ENCODE measurements around the gene RRAS. TPM values are rescaled to one million over a fixed set of nuclear protein-coding genes. Genes with fewer than 3 reads are reported as not detected.

The RRAS gene
- total RNA-seq (100 to 1,000 TPM in 1 of 4 donors, 10 to 100 TPM in 3; 76.7 to 106 (median 85.3) TPM), polyA plus RNA-seq (153 TPM)
- long read RNA-seq, donor 1, transcript RRAS-201 (6 exons, 1,044 nt) = major isoform, 176 of 195 reads
- long read RNA-seq, donor 1, partial matches to known transcripts = 15 of 195 reads
- long read RNA-seq, donor 1, other reads (novel, unspliced or antisense) = 4 of 195 reads
- long read RNA-seq, donor 2, transcript RRAS-201 (6 exons, 1,044 nt) = major isoform, 98 of 111 reads
- long read RNA-seq, donor 2, partial matches to known transcripts = 12 of 111 reads
- long read RNA-seq, donor 2, other reads (novel, unspliced or antisense) = 1 of 111 reads
- long read RNA-seq, donor 3, partial matches to known transcripts = 0 of 5 reads
- long read RNA-seq, donor 3, other reads (novel, unspliced or antisense) = 3 of 5 reads
- long read RNA-seq, donor 4, transcript RRAS-201 (6 exons, 1,044 nt) = major isoform, 75 of 85 reads
- long read RNA-seq, donor 4, partial matches to known transcripts = 7 of 85 reads
- long read RNA-seq, donor 4, other reads (novel, unspliced or antisense) = 3 of 85 reads

- intact Hi-C loops (cut with DNase I) = no loop called here
- ATAC-seq = peak; percentile 79 to 82
- no peaks in the 10 kb centered on the region for H3K27me3 ChIP-seq (ENCODE audit: control insufficient read depth, insufficient read depth)
- peak; percentile 100 for DNase-seq
- H3K4me1 ChIP-seq (ENCODE audit: control insufficient read depth, insufficient read depth, low read length) = peaks cover 4% of the 10 kb centered on the region
- peak within 1 kb of the TSS; percentile 99 for H3K27ac ChIP-seq (ENCODE audit: low read length)
- peak within 1 kb of the TSS; percentile 73 for H3K4me3 ChIP-seq (ENCODE audit: low read length)
- WGBS = under 1% methylated on average over 51 of the region's 51 CpGs
- H3K9me3 ChIP-seq (ENCODE audit: control insufficient read depth, low read length) = no peaks in the 10 kb centered on the region
Measured at GRCh38 chr19:49640113-49640898, at the start of gene RRAS. RRAS (minus strand) TSS chr19:49640143; CDS start chr19:49640098, 45 bp downstream.

- peak within 1 kb of the TSS; percentile 32 for H3K27ac ChIP-seq (ENCODE audit: low read length)
- intact Hi-C loops (cut with DNase I) = loop anchor here in 2 of 4 donors (10.0 kb wide), 2 partner anchors 75 to 165 kb away; partner anchors contain the start of genes AP2A1 (in 1 of the 2), PTOV1 (in 1 of the 2) and TSKS (in 1 of the 2)
- no peaks in the 10 kb centered on the region for H3K9me3 ChIP-seq (ENCODE audit: control insufficient read depth, low read length)
- DNase-seq (peak in 2 of 3 donors; percentile 76 to 83), ATAC-seq (peak; percentile 13 to 34)
- H3K4me1 ChIP-seq (ENCODE audit: control insufficient read depth, insufficient read depth, low read length) = no peaks in the 10 kb centered on the region
- peak within 1 kb of the TSS; percentile 50 for H3K4me3 ChIP-seq (ENCODE audit: low read length)
- H3K27me3 ChIP-seq (ENCODE audit: control insufficient read depth, insufficient read depth) = no peaks in the 10 kb centered on the region
- 26% methylated on average over 54 of the region's 54 CpGs for WGBS
Measured at GRCh38 chr19:49689133-49690078, 49.5 kb upstream of the RRAS start, which contains the start of gene ADM5. ADM5 (plus strand) TSS chr19:49689594; CDS start chr19:49689838, 244 bp downstream.

- intact Hi-C loops (cut with DNase I) = loop anchor here in 2 of 4 donors (10.0 kb wide), 2 partner anchors 76 to 166 kb away; partner anchors contain the start of genes AP2A1 (in 1 of the 2), PTOV1 (in 1 of the 2) and TSKS (in 1 of the 2)
- Histone ChIP-seq H3K4me3 (ENCODE audit: low read length) (no peak overlapping the region), H3K4me1 (ENCODE audit: control insufficient read depth, insufficient read depth, low read length) (no peaks in the 10 kb centered on the region)
Measured at GRCh38 chr19:49688531-49689132, 48.7 kb upstream of the RRAS start.

GRCh38 chr19:49687566-49688316, 47.8 kb upstream of the RRAS start:
- Histone ChIP-seq H3K4me3 (ENCODE audit: low read length) (no peak overlapping the region), H3K4me1 (ENCODE audit: control insufficient read depth, insufficient read depth, low read length) (no peaks in the 10 kb centered on the region), H3K27me3 (ENCODE audit: control insufficient read depth, insufficient read depth) (no peaks in the 10 kb centered on the region), H3K27ac (ENCODE audit: low read length) (no peak overlapping the region), H3K9me3 (ENCODE audit: control insufficient read depth, low read length) (no peaks in the 10 kb centered on the region)
- ATAC-seq (no peak), DNase-seq (peak in 2 of 3 donors; percentile 55 to 69)
- WGBS = 56% methylated on average over 26 of the region's 26 CpGs
- intact Hi-C loops (cut with DNase I) = loop anchor here in 2 of 4 donors (10.0 kb wide), 2 partner anchors 77 to 167 kb away; partner anchors contain the start of genes AP2A1 (in 1 of the 2), PTOV1 (in 1 of the 2) and TSKS (in 1 of the 2)

More at GRCh38 chr19:49688531-49689132, 48.7 kb upstream of the RRAS start:
- ATAC-seq (no peak), DNase-seq (peak in 2 of 3 donors; percentile 37 to 40)
- 66% methylated on average over 12 of the region's 12 CpGs for WGBS
- peak overlapping the region; percentile 29 for H3K27ac ChIP-seq (ENCODE audit: low read length)
- no peaks in the 10 kb centered on the region for H3K27me3 ChIP-seq (ENCODE audit: control insufficient read depth, insufficient read depth)
- H3K9me3 ChIP-seq (ENCODE audit: control insufficient read depth, low read length) = no peaks in the 10 kb centered on the region

GRCh38 chr19:49687150-49687549, 47.2 kb upstream of the RRAS start:
- intact Hi-C loops (cut with DNase I) = loop anchor here in 2 of 4 donors (10.0 kb wide), 2 partner anchors 78 to 168 kb away; partner anchors contain the start of genes AP2A1 (in 1 of the 2), PTOV1 (in 1 of the 2) and TSKS (in 1 of the 2)
- no peak for ATAC-seq
- WGBS = 58% methylated on average over 12 of the region's 12 CpGs
- H3K4me1 ChIP-seq (ENCODE audit: control insufficient read depth, insufficient read depth, low read length) = no peaks in the 10 kb centered on the region
- peak in 2 of 3 donors; percentile 28 to 64 for DNase-seq
- no peak overlapping the region for H3K27ac ChIP-seq (ENCODE audit: low read length)
- no peaks in the 10 kb centered on the region for H3K27me3 ChIP-seq (ENCODE audit: control insufficient read depth, insufficient read depth)
- H3K4me3 ChIP-seq (ENCODE audit: low read length) = no peak overlapping the region
- no peaks in the 10 kb centered on the region for H3K9me3 ChIP-seq (ENCODE audit: control insufficient read depth, low read length)

GRCh38 chr19:49686503-49687088, 46.7 kb upstream of the RRAS start:
- intact Hi-C loops (cut with DNase I) = loop anchor here in 2 of 4 donors (10.0 kb wide), 2 partner anchors 78 to 168 kb away; partner anchors contain the start of genes AP2A1 (in 1 of the 2), PTOV1 (in 1 of the 2) and TSKS (in 1 of the 2)
- DNase-seq (peak in 2 of 3 donors; percentile 47 to 63), ATAC-seq (no peak)
- Histone ChIP-seq H3K4me1 (ENCODE audit: control insufficient read depth, insufficient read depth, low read length) (no peaks in the 10 kb centered on the region), H3K9me3 (ENCODE audit: control insufficient read depth, low read length) (no peaks in the 10 kb centered on the region), H3K4me3 (ENCODE audit: low read length) (no peak overlapping the region), H3K27ac (ENCODE audit: low read length) (no peak overlapping the region), H3K27me3 (ENCODE audit: control insufficient read depth, insufficient read depth) (no peaks in the 10 kb centered on the region)
- 76% methylated on average over 27 of the region's 27 CpGs for WGBS

- 51% methylated on average over 23 of the region's 23 CpGs for WGBS
- no peaks in the 10 kb centered on the region for H3K9me3 ChIP-seq (ENCODE audit: control insufficient read depth, low read length)
- no peaks in the 10 kb centered on the region for H3K27me3 ChIP-seq (ENCODE audit: control insufficient read depth, insufficient read depth)
- intact Hi-C loops (cut with DNase I) = loop anchor here in 2 of 4 donors (10.0 kb wide), 2 partner anchors 79 to 169 kb away; partner anchors contain the start of genes AP2A1 (in 1 of the 2), PTOV1 (in 1 of the 2) and TSKS (in 1 of the 2)
- no peak for ATAC-seq
- H3K4me1 ChIP-seq (ENCODE audit: control insufficient read depth, insufficient read depth, low read length) = no peaks in the 10 kb centered on the region
- H3K27ac ChIP-seq (ENCODE audit: low read length) = no peak overlapping the region
- no peak overlapping the region for H3K4me3 ChIP-seq (ENCODE audit: low read length)
- peak in 2 of 3 donors; percentile 53 to 69 for DNase-seq
Measured at GRCh38 chr19:49685845-49686332, 45.9 kb upstream of the RRAS start.

GRCh38 chr19:49684983-49685553, 45.1 kb upstream of the RRAS start:
- H3K4me3 ChIP-seq (ENCODE audit: low read length) = no peak overlapping the region
- no peak for ATAC-seq
- H3K4me1 ChIP-seq (ENCODE audit: control insufficient read depth, insufficient read depth, low read length) = no peaks in the 10 kb centered on the region
- DNase-seq = peak in 2 of 3 donors; percentile 46 to 49
- intact Hi-C loops (cut with DNase I) = loop anchor here in 2 of 4 donors (10.0 kb wide), 2 partner anchors 80 to 170 kb away; partner anchors contain the start of genes AP2A1 (in 1 of the 2), PTOV1 (in 1 of the 2) and TSKS (in 1 of the 2)
- H3K27me3 ChIP-seq (ENCODE audit: control insufficient read depth, insufficient read depth) = no peaks in the 10 kb centered on the region
- no peak overlapping the region for H3K27ac ChIP-seq (ENCODE audit: low read length)
- WGBS = 71% methylated on average over 13 of the region's 13 CpGs
- no peaks in the 10 kb centered on the region for H3K9me3 ChIP-seq (ENCODE audit: control insufficient read depth, low read length)

Measured in right cardiac atrium (tissue), 5 donors.